HEK293T (cell line): ENCODE measurements around the gene HS1BP3.

Experiments used
- CTCF ChIA-PET: fragments of 350-600 bp; formaldehyde crosslinking; extraction: SDS; loops from one replicate; lab custom pipeline; 2021; ENCODE audit warnings: antibody characterized with exemption, inconsistent platforms; lab: Yijun Ruan, JAX
- POLR2A ChIA-PET: fragments of 350-600 bp; formaldehyde crosslinking; extraction: SDS; loops from one replicate; lab custom pipeline; 2020; ENCODE audit warnings: antibody characterized with exemption, inconsistent platforms; lab: Yijun Ruan, JAX
- DNase-seq: peaks from one replicate; pipeline ENCODE4 v3.0.0; 2012; ENCODE audit warnings: mixed read lengths; ENCODE audit errors: extremely low spot score
- ARNT ChIP-seq: fragments of 450-650 bp; IDR thresholded peaks from 2 replicates; pipeline ENCODE4 v1.6.1; 2017; ENCODE audit warnings: mild to moderate bottlenecking
- BHLHE40 ChIP-seq: fragments of 450-650 bp; IDR thresholded peaks from 2 replicates; pipeline ENCODE4 v1.6.1; 2016; ENCODE audit warnings: mild to moderate bottlenecking, moderate library complexity, borderline replicate concordance
- CTBP1 ChIP-seq: fragments of 450-650 bp; IDR thresholded peaks from 2 replicates; pipeline ENCODE4 v1.6.1; 2016; ENCODE audit warnings: borderline replicate concordance
- ELF4 ChIP-seq: fragments of 450-650 bp; IDR thresholded peaks from 2 replicates; pipeline ENCODE4 v1.6.1; 2017; ENCODE audit warnings: antibody characterized with exemption
- FOXA1 ChIP-seq: fragments of 450-650 bp; IDR thresholded peaks from 2 replicates; pipeline ENCODE4 v1.6.1; 2016; ENCODE audit warnings: mild to moderate bottlenecking
- FOXK2 ChIP-seq: fragments of 450-650 bp; IDR thresholded peaks from 2 replicates; pipeline ENCODE4 v1.6.1; 2016; ENCODE audit warnings: mild to moderate bottlenecking
- FOXM1 ChIP-seq: fragments of 450-650 bp; IDR thresholded peaks from 2 replicates; pipeline ENCODE4 v1.6.1; 2017; ENCODE audit warnings: mild to moderate bottlenecking, borderline replicate concordance
- HDGF ChIP-seq: fragments of 450-650 bp; IDR thresholded peaks from 2 replicates; pipeline ENCODE4 v1.6.1; 2017; ENCODE audit warnings: antibody characterized with exemption, borderline replicate concordance
- L3MBTL2 ChIP-seq: fragments of 450-650 bp; conservative IDR thresholded peaks from 2 replicates; pipeline ENCODE4 v1.6.1; 2016; ENCODE audit warnings: mild to moderate bottlenecking
- LEF1 ChIP-seq: fragments of 450-650 bp; IDR thresholded peaks from 2 replicates; pipeline ENCODE4 v1.6.1; 2017; ENCODE audit warnings: mild to moderate bottlenecking, borderline replicate concordance
- NFRKB ChIP-seq: fragments of 450-650 bp; IDR thresholded peaks from 2 replicates; pipeline ENCODE4 v1.6.1; 2016; ENCODE audit warnings: mild to moderate bottlenecking, moderate library complexity
- PKNOX1 ChIP-seq: fragments of 450-650 bp; IDR thresholded peaks from 2 replicates; pipeline ENCODE4 v1.6.1; 2016
- SP1 ChIP-seq: fragments of 450-650 bp; IDR thresholded peaks from 2 replicates; pipeline ENCODE4 v1.6.1; 2017
- SUZ12 ChIP-seq: fragments of 450-650 bp; IDR thresholded peaks from 2 replicates; pipeline ENCODE4 v1.6.1; 2016; ENCODE audit warnings: mild to moderate bottlenecking
- TARDBP ChIP-seq: fragments of 450-650 bp; IDR thresholded peaks from 2 replicates; pipeline ENCODE4 v1.6.1; 2016
- ZNF384 ChIP-seq: fragments of 450-650 bp; IDR thresholded peaks from 2 replicates; pipeline ENCODE4 v1.6.1; 2016

HS1BP3 gene

GRCh38 chr2:20692081-20692480, 41.2 kb upstream of the HS1BP3 start:
- DNase-seq, result no peak
- TF ChIP-seq HDGF (no peak), FOXK2 (no peak), ARNT (no peak), ZNF384 (no peak), PKNOX1 (no peak), SP1 (no peak), L3MBTL2 (no peak), LEF1 (no peak), TARDBP (no peak), CTBP1 (no peak), FOXM1 (no peak), BHLHE40 (no peak), FOXA1 (no peak), ELF4 (no peak), SUZ12 (no peak), NFRKB (no peak)
- ChIA-PET CTCF (no interaction called here), POLR2A (interaction anchor here (0.9 kb wide), 1 partner anchor 18 kb away, joined by 3 read pairs; no protein-coding TSS in a partner anchor)

DNA sequence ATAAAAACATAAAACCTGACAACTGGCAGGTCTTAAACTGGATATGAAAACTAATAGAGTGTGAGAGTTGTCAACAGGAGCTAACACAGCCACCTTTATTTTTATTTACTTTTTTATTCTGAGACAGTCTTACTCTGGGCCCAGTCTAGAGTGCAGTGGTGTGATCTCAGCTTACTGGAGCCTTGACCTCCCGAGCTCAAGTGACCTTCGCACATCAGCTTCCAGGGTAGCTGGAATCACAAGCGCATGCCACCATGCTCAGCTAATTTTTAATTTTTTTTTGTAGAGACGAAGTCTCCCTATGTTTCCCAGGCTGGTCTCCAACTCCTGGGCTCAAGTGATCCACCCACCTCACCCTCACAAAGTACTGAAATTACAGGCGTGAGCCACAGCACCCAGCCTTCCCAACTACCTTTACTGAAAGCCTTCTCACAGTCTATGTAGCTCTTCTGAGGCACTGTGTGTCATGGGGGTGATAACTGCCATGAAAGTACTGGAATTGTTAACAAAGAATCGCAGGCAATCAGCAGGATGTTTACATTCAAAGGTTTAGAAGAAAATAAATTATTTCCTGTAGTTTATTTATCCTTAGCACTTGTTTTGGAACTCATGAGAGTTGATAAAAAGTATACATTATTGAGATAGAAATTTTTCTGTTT, 40.3 kb upstream of the HS1BP3 start:
- TF ChIP-seq L3MBTL2 (no peak), ARNT (no peak), PKNOX1 (no peak), NFRKB (no peak), BHLHE40 (no peak), FOXK2 (no peak), SUZ12 (no peak), CTBP1 (no peak), FOXA1 (no peak), SP1 (no peak), TARDBP (no peak), ZNF384 (no peak), FOXM1 (no peak), HDGF (no peak), ELF4 (no peak), LEF1 (no peak)
- DNase-seq, result no peak
- ChIA-PET POLR2A (no interaction called here), CTCF (no interaction called here)

- no peak for TF ChIP-seq FOXM1
- POLR2A ChIA-PET, result no interaction called here
- CTCF ChIA-PET, result no interaction called here
- DNase-seq, result no peak
These were observed 38.7 kb upstream of the HS1BP3 start for GRCh38 chr2:20689428-20690264.

- ChIA-PET CTCF (interaction anchor here (0.5 kb wide), 1 partner anchor 233 kb away, joined by 6 read pairs; no protein-coding TSS in a partner anchor), POLR2A (no interaction called here)
- TF ChIP-seq SP1 (no peak), TARDBP (no peak), BHLHE40 (no peak), PKNOX1 (no peak), L3MBTL2 (no peak), FOXM1 (no peak), NFRKB (no peak)
- DNase-seq, result no peak
These were observed 36.4 kb upstream of the HS1BP3 start for GRCh38 chr2:20687260-20687832.

DNA sequence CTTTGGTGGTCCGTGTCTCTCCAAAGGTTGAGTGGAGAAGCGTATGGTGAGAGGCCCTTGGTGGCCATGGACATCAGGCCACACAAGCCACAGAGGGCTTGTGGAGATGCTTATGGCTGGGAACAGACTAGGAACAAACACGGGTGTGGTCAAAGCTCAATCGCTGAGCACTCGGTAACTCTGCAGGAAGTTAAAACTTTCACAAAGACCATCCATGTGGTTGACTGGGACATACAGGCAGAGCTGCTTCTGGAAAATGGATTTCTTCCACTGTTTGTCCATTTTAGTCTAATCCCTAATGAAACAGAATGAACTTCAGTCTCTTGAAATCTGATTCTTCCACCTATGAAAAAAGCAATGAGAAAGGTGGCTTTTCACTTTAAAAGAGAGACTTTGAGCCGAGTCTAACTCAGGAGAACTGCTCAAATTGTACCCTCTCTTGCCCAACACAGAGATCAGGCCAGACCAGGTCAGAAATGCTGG, 33.7 kb upstream of the HS1BP3 start:
- ChIA-PET CTCF (no interaction called here), POLR2A (no interaction called here)
- TF ChIP-seq ARNT (no peak), HDGF (no peak), LEF1 (no peak), ELF4 (no peak), ZNF384 (no peak), L3MBTL2 (no peak), PKNOX1 (no peak), BHLHE40 (no peak), FOXK2 (no peak), NFRKB (no peak), SUZ12 (no peak), FOXA1 (no peak), FOXM1 (no peak), SP1 (no peak)
- DNase-seq, result no peak
